Measurements from ENCODE around the gene PCDHA1.

PCDHA1 gene

DNA sequence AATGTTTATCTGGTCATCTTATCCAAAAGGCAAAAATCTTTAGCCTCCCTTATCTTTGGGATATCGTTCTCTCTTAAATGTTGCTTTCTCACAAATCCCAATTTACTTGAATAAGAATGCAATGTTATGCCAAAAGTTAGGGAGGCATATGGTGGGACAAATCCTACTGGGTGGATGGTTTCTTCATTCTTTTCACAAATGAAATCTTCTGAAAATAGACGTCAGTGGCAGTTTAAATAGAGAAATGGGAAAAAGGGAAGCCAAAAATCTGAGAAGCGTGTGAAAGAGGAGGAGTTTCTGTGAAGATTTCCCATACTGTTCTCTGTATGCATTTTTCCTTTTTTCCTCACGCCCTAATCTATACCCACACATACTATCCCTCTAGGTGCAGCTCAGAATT lies 137.7 kb downstream of the PCDHA1 start:
- no peak for DNase-seq (ENCODE audit: low spot score)

DNA sequence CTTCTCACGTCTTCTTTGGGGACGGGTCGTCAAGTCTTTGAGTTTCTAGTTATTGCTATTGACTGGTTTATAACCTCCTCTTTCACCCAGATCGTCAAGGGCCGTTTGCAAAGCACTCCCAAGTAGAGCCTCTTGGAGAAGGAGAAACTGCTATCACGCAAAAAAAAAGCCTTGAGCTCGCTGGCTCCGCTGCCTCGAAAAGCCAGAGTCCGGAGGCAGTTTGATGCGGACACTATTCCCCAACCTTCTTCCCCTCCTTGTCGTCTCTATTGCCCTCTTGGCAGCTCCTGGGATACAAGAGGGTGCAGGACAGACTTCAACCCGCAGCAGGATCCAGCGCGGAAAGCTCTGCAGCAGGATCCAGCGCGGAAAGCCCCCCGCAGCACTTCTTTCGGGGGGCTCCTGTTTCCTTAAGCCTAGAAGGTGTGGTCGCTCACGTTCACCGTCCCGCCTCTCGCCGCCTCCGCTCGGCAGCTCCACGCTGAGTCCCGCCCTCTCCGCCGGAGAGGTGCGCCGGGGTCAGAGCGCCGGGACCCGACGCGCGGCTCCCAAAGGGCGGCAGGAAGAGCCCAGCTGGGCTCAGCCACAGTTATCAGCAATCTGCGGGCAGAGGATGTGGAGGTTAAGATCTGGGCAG lies 140.0 kb downstream of the PCDHA1 start, which contains the start of gene PCDHAC1:
Gene PCDHAC1 (plus strand): TSS at position 494 of the 637 bp plus-strand sequence. CDS start 594 bp downstream, outside the sequence.
- no peak for DNase-seq (ENCODE audit: low spot score)

DNA sequence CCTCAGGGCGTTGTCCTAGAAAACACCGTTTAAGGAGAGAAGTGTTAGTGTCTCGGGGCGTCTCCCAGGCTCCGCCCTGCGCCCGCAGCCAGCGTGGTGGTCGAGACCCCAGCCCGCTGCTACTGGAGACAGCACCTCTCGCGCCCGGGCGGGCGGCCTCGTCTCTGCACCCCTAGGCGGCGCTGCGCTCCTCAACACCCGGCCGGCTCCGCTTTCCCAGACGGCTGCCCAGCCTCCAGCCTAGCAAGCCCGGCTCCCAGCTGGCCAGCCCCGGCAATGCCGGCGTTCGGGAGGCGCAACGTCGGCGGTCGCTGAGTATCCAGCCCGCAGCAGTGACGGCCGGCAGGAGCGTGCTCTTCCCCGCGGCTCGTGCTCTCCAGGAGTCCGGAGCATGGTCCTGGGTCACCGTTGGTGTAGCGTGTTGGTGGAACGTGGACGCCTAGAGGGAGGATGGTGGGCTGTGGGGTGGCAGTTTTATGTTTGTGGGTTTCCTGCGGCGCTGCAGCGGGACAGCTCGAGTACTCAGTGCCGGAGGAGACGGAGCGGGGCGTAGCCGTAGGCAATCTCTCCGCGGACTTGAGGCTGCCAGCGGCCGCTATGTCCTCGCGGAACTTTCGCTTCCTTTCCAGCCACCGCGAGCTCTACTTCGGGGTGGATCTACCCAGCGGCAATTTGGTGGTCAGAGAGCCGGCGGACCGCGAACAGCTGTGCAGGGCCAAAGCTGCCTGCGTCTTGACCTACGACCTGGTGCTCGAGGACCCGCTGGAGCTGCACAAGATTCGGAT lies 140.7 kb downstream of the PCDHA1 start:
- no peak for DNase-seq (ENCODE audit: low spot score)

DNA sequence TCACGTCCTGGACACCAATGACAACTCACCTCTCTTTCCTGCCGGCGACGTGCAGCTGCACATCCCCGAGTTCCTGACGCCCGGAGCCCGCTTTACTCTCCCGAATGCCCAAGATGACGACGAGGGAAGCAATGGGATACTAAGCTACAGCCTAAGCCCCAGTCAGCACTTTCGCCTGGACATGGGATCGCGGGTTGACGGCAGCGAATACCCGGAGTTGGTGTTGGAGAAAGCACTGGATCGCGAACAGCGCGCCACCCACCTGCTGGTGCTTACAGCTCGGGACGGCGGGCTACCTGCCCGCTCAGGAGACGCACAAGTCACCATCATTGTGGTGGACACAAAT lies 141.3 kb downstream of the PCDHA1 start:
- no peak for DNase-seq (ENCODE audit: low spot score)

GRCh38 chr5:140934964-140935606 lies 149.1 kb downstream of the PCDHA1 start:
- DNase-seq (ENCODE audit: low spot score) = no peak

DNA sequence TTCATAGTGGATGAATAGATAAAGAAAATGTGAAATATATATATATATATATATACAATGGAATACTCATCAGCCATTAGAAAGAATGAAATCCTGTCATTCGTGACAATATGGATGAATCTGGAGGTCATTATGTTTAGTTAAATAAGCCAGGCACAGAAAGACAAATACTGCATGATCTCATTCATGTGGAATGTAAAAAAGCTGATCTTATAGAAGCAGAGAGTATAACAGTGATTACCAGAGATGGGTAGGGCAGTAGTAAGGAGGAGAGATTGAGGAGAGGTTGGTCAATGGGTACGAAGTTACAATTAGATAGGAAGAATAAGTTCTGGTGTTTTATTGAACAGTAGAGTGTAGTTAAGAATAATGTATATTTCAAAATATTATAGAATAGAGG lies 160.6 kb downstream of the PCDHA1 start:
- no peak for DNase-seq (ENCODE audit: low spot score)

DNA sequence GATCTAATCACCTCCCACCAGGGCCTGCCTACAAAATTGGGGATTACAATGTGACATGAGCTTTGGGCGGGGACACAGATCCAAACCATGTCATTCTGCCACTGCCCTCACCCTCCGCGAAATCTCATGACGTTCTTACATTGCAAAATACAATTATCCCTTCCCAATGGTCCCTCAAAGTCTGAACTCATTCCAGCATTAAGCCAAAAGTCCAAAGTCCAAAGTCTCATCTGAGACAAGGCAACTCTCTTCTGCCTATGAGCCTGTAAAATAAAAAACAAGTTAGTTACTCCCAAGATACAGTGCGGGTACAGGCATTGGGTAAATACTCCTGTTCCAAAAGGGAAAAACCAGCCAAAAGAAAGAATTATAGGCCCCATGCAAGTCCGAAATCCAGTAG lies 165.7 kb downstream of the PCDHA1 start:
- no peak for DNase-seq (ENCODE audit: low spot score)

- no peak for DNase-seq (ENCODE audit: low spot score)
Measured at GRCh38 chr5:140953234-140953633, 167.3 kb downstream of the PCDHA1 start.

- DNase-seq (ENCODE audit: low spot score) = no peak
Measured at GRCh38 chr5:140962190-140962589, 176.2 kb downstream of the PCDHA1 start.

DNA sequence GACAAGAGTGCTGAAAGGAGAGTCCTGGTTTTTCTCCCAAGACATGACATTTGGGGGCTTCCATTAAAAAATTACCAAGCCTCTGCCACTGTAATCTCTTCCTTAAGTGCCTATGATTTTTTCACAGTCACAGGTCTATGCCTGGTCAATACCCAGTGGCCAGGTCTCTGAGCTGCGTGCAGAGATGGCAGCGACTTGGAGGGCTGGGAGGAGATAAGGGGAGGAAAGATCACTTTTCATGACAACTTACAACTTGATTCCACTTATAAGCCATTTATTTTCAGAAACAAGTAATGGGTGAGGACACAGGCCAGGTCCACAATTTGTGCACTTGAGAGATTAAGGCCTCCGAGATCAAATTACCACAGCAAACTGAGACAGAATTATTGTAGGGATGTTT lies 178.4 kb downstream of the PCDHA1 start:
- DNase-seq (ENCODE audit: low spot score) = no peak

DNA sequence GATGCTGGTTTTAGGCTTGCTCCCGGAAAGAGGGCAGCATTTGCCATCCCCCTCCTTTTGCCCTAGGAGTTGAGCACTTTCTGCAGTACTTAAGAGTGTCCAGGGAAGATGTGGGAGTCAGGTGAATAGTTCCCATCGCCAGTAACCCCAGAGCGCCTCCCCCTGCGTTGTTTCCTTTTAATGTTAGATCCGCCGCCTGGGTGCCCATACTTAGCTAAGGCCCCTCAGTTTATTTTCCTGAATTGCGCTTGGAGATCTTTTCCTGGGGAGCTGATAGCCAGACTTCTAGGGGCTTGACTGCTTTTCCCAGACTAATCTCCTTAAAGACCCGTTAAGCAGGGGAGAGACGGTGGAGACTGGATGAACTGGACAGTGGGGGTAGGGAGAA lies 180.0 kb downstream of the PCDHA1 start:
- DNase-seq (ENCODE audit: low spot score) = no peak

DNA sequence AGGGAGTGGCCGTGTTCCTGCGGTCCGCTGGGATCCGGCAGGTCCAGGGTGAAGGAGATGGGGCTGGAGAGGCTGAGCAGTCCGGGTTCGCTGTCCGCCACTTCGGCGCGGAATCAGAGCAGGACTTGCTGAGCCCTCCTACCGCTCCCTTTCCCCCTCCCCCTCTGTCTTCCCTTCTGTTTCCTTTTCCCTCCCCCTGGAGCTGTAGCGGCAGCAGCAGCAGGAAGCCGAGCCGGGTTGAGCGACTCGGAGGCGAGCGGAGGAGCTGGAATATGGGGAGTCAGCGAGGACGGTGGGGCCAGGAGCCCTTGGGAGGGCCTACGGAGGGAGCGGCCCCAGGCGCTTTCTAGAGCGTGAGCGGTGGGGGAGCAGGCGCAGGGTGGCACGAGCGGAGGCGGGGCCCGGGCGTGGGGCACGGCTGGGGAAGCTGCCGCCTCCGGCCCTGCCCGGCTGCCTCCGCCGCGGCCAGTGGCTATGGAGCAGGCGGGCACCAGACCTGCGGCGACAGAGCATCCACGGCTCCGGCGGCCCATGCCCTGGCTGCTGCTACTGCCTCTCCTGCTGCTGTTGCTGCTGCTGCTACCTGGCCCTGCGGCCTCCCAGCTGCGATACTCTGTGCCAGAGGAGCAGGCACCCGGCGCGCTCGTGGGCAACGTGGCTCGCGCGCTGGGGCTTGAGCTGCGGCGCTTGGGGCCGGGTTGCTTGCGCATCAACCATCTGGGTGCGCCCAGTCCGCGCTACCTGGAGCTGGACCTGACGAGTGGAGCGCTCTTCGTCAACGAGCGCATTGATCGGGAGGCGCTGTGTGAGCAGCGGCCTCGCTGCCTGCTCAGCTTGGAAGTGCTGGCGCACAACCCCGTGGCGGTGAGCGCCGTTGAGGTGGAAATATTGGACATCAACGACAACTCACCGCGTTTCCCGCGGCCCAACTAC lies 180.6 kb downstream of the PCDHA1 start, which contains the start of gene PCDHAC2:
Gene PCDHAC2 (plus strand): TSS at position 184 of the 933 bp plus-strand sequence. CDS start 291 bp downstream, at position 475.
- DNase-seq (ENCODE audit: low spot score) = no peak

DNA sequence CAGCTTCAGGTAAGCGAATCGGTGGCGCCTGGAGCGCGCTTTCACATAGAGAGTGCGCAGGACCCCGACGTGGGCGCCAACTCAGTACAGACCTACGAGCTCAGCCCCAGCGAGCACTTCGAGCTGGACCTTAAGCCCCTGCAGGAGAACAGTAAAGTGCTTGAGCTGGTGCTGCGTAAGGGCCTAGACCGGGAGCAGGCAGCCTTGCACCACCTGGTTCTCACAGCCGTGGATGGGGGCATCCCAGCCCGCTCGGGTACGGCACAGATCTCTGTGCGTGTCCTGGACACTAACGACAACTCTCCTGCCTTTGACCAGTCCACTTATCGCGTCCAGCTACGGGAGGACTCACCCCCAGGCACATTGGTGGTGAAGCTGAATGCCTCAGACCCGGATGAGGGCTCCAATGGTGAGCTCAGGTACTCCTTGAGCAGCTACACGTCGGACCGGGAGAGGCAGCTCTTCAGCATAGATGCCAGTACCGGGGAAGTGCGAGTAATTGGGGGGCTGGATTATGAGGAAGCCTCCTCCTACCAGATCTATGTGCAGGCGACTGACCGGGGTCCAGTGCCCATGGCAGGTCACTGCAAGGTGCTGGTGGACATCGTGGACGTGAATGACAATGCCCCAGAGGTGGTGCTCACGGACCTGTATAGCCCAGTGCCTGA lies 181.4 kb downstream of the PCDHA1 start:
- DNase-seq (ENCODE audit: low spot score) = no peak

- no peak for DNase-seq (ENCODE audit: low spot score)
Measured at GRCh38 chr5:140969880-140970279, 183.9 kb downstream of the PCDHA1 start.

GRCh38 chr5:140973550-140973949 lies 187.6 kb downstream of the PCDHA1 start:
- no peak for DNase-seq (ENCODE audit: low spot score)

- no peak for DNase-seq (ENCODE audit: low spot score)
Measured at GRCh38 chr5:140977003-140977402, 191.1 kb downstream of the PCDHA1 start.

- DNase-seq (ENCODE audit: low spot score) = no peak
Measured at GRCh38 chr5:140978260-140978659, 192.3 kb downstream of the PCDHA1 start.

- no peak for DNase-seq (ENCODE audit: low spot score)
Measured at GRCh38 chr5:140978983-140979382, 193.0 kb downstream of the PCDHA1 start.

- no peak for DNase-seq (ENCODE audit: low spot score)
Measured at GRCh38 chr5:140982083-140982716, 196.3 kb downstream of the PCDHA1 start.

DNA sequence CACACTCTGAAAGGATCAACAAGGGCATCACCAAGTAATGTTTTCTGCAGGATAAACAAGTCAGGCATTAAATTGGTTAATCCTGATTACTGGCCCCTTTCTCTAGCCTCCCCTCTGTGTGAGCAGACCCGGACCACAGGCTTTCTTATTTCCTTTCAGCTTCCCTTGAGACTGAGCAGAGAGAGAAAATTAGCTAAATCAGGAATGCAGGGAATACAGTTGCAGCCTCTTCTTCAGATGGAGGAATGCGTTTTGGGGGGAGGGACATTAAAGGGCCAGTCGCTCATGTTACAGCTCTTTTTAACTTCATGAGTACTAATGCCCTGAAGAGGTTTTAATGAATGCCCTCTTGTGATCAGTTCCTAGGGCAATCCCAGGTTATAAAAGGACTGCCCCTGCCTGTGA lies 200.2 kb downstream of the PCDHA1 start:
- DNase-seq (ENCODE audit: low spot score) = no peak

DNA sequence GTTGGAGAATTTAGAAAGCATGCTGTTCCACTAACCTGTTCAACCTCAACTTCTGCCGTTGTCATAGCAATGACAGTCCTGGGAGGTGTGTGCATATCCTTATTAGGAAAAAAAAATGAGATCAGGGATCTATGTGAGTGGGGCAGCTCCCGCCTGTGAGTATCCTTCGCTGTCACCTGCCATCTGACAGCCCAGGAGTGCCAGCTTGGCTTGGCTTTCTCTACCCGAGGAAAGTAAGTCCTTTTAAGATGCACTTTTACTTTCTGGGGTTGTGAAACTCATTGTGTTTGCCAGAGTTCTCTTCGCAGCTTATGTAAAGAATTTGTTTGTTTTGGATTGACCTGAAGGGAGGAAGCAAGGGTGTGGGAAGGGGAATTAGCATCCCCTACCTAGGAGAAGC lies 202.2 kb downstream of the PCDHA1 start:
- no peak for DNase-seq (ENCODE audit: low spot score)

Data from CD4-positive, alpha-beta T cell treated with Interleukin-2 at 100 ng/mL for 4 hours (primary cell).